GM21423 (cell line): ENCODE measurements around the gene CYTIP.

Source experiments
- ATAC-seq: cut with Tn5 transposase; IDR thresholded peaks from one replicate; pipeline ENCODE4 v1.9.1; 2021; ENCODE audit warnings: mild to moderate bottlenecking, moderate library complexity; ENCODE audit not compliant: unreplicated experiment

Gene CYTIP

DNA sequence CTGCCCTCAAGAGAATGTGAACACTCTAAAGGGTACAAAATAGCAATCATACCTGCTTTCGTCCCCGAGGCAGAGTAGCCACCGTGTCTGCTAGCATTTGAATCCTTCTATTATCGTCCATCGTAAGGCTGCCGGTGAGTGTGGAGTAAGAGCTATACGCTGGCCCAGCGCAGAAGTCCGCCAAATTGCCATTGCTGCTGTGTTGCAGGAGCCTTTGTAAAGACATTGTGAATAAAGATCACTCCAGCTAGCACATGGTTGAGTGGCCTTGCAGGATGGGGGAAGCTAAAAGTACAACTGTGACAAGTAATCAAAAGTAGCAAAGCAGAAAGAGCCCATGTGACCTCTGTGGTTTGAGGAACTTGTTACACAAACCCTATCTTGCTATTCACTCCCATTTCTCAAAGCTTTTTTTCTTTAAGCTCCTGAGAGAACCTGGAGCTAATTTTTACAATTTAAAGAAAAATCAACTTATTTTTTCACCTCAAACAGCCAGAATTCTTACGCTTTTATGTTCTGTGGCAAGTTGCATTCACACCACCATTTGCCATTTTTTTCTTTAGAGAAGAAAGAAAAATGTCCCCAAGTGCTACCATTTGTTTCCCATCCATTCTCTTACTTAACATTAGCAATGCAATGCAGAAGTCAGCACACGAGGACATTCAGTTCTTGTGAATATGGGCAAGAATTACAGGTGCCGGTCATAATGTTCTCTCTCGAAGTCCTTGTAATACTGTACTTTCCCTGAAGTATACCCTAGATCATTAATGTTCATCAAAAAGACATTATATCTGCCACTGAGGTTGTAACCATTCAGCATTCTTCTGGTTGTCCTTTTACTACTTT lies at the start of gene CYTIP:
CYTIP (minus strand) TSS at position 295 of the 846 bp plus-strand sequence; CDS start at position 226, 69 bp downstream.
- peak; percentile 52 for ATAC-seq

DNA sequence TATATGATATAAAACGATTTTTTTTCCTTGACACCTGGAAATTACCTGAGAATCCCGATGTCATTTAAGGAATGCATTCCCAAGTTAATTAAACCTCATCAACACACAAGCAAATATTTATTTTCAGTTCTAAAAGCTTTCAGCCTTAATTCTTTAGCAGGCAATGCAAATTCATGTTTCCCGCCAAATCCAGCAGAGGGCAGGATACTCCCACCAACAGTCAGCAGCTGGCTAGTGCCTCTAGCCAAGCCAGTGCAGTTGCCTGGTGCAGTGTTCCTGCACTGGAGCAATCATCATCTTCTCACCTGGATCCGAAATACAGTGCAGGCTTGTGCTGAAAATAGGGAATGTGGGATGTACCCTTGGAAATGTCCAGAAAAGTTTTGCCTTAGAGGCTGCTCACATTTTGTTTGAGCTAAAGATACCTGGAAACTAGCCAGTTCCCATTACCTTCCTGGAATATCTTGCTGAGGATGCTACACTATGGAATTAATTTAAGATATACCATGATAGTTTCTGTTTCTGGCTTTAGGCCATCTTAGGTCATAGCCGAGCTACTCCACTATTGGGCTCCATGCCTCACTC lies 48.4 kb upstream of the CYTIP start:
- peak; percentile 97 for ATAC-seq

DNA sequence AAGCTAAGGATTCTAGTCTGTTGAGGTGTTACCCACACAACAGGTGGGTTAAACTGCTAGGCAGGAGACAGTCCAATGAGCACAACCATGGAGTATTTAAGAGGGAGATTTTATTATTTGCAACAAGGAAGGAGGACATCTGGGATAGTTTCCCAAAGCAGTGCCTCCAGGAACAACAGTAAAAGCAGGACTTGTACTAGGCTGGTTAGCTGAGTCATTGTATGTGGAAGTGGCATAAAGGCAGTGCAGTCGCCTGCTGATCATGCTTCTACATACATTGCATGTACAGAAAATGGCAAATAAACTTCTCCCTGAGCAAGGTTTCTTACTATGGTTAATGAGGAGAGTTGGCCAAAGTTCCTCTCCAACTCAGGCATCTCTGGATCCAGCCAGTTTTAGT lies 46.1 kb upstream of the CYTIP start:
- ATAC-seq: no peak

DNA sequence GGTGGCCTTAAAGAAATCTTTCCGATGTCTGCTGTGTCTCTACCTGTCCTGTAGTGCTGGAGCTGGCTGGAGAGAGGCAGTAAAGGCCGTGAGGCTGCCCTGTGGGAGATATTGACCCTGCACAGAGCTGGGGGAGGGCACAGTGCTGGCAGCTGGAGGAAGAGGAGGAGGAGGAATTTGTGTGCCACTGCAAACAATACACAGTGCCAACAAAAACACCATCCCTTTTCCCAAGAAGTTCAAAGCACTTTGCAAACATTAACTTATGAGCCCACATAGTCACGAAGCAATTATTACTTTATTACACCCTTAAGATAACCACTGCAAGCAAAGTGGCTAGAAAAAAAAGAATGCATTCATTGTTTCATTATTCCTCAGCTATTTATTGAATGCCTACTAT lies 45.0 kb upstream of the CYTIP start:
- no peak for ATAC-seq

DNA sequence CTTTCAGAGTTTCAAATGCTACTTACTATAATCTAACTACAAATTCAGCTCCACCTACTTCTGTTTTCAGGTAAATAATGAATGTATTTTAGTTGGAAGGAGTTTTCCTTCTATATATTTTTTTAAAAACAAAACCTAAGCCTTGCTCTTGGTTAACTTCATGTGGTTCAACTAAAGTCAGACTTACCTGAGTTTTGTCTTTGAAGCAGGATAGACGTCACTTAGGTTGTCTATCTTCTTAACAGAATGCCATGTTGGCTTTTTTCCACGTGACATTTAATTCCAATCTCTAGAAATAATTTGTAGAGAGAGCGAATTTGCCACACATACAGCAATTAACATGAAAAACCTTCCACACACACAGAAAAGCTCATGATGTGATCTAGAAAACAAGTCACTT lies 43.9 kb upstream of the CYTIP start:
- ATAC-seq: no peak

DNA sequence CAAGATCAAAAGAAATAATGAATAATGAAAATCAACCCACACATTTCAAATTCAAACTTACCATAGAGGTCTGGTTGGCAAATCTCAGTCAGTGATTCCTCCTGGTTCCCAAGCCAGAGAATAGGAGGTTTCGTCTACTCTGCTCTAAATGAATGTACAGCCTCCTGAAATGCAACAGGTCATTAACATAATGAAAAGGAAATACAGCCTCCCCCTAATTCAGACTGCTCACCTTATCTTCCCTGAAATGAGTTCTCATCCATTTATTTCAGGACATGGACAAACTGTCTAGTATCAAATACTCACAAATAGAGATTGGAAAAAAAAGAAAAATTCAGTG lies 43.4 kb upstream of the CYTIP start:
- no peak for ATAC-seq

DNA sequence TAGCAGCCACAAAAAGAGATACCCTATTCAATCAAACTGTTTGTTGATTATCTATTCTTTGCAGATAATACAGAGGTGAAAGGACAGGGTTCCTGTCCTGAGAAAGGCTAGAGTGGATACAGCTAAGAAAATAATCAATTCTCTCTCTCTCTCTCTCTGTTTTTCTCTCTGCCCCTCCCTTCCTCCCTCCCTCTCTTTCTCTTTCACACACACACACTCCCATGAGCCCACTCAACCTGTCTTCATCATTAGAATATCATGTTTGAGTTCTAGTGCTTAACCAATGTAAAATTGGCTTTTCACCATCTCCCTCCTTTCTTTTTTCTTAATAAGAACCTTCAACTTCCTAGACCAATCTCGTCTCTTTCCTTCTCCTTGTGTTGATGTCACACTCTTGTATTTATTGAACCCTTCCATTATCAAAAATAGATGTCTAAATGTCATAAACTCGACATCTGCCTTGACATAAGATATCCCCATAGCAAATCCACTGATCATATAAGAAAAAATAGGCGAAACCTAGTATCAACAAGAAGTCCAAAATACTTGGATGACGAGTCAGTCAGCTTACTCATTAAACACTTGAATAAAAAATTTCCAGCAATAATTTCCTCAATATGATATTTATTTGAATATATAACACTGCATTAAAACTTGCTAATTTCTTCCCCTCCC lies 42.8 kb upstream of the CYTIP start:
- ATAC-seq: no peak

DNA sequence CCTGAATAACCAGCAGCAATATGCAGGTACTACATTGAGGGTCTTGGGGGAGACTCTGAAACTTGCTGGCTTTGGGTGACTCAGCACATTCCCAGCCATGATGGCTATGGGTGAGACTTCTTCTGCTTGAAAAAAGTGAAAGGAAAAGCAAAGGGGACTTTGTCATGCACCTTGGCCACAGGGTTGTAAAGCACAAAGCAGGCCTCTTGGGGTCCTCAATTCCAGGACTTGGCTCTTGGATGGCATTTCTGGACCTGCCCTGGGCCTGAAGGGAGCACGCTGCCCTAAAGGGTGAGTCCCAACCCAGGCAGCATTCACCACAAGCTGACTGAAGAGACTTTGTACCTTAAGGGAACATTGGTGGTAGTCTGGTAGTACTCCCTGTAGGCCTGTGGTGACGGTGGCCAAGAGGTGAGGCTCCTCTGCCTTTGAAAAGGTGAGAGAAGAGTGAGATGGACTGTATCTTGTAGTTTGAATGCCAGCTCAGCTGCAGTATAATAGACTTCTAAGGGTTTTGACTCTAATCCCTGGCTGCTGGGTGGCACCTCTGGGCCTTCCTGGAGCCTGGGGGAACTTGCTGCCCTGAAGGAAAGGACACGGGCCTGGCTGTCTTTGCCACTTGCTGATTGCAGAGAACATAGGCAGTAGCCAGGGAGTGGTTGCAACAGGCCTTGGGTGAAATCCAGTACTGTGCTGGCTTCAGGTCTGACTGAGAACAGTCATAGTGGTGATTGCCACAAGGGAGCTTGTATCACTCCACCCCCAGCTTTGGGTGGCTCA lies 36.5 kb upstream of the CYTIP start:
- peak; percentile 70 for ATAC-seq

DNA sequence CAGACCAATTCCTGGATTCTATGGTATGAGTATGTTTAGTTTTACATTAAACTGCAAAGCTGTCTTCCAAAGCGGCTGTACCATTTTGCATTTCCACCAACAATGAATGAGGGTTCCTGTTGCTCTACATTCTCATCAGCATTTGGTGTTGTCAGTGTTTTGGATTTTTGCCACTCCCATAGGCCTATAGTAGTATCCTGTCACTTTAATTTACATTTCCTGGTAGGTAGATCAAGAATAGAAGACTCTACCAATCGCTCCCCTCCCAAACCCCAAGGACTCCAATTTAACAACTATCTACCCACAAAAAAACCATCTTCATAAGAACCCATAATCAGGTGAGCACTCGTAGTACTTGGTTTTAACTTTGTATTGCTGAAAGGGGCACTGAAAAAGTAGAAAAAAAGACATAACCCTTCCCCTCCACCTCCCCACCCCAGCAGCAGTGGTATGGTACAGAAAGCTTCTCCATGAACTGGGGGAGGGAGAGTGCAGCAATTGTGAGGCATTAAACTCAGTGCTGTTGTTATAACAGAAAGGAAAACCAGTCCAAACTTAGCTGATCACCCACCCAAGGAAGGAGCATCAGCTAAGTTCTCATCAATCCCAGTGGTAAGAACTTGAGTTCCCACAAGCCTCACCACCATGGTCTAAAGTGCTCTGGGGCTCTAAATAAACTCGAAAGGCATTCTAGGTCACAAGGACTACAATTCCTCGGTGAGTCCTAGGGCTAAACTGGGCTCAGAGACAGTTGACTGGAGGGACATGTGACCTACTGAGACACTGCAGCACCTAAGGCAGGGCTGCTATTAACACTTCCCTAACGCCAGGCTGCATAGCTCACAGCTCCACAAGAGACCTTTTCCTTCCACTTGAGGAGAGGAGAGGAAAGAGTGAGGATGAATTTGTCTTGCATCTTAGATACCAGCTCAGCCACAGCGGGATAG lies 35.5 kb upstream of the CYTIP start:
- peak; percentile 30 for ATAC-seq

DNA sequence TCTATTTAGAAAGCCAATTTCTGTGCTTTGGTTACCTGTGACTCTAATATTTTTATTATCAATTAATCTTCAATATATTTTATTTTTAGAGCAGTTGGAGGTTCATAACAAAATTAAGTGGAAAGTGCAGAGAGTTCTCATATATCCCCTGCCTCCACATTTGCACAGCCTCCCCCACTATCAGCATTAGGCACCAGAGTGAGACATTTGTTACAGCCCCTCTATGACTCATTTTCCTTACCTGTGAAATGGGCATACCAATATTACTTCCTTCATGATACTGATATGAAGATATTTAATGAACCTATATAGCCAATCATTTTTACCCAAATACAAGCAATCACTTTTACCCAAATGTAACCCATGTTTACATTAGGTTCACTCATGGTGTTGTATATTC lies 34.0 kb upstream of the CYTIP start:
- ATAC-seq: no peak

DNA sequence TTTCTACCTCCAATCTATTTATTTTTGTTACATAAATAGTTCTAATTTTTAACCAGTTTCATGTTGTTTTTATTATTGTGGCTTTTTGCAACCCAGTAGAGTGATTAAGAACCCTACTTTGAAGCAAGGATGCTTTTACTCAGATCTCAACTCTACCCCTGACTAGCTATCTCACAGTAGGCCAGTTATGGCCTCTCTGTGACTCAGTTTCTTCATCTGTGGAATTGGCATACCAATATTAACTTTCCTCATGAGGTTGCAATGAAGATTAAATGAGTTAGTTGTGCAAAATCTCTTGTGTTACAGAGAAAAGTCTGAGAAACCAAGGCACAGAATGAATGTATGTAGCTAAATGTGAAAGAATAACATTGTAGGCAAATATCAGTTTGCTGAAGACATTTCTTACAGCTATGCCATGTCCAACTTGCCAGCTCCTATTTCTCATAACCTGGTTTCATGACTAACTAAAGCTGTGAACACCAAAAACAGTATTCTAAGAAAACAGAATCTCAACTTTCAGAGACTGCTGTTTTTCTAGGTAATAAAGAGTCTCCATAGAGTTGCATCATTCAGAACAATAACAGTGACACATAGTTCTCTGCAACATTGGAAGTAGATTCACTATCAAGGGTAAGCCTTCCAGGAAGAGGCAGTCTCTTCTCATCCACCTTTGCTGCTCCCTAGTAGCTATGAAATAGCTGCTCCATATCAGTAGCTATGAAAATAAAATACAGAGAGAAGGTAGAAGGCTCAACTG lies 33.2 kb upstream of the CYTIP start:
- no peak for ATAC-seq

DNA sequence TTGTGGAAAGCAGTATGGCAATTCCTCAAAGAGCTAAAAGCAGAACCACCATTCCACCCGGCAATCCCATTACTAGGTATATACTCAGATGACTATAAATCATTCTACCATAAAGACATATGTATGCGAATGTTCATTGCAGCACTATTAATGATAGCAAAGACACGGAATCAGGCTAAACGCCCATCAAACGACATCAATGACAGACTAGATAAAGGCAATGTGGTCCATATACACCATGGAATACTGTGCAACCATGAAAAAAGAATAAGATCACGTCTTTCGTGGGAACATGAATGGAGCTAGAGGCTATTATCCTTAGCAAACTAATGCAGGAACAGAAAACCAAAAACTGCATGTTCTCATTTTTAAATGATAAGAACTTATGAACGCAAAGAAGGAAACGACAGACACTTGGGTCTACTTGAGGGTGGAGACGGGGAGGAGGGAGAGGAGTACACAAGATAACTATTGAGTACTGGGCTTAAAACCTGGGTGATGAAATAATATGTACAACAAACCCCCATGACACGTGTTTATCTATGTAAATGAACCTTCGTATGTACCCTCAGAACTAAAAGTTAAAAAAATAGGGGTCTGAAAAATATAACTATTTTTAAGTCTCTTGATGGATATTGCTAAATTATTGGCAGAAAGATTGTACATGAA lies 32.0 kb upstream of the CYTIP start:
- ATAC-seq: no peak

DNA sequence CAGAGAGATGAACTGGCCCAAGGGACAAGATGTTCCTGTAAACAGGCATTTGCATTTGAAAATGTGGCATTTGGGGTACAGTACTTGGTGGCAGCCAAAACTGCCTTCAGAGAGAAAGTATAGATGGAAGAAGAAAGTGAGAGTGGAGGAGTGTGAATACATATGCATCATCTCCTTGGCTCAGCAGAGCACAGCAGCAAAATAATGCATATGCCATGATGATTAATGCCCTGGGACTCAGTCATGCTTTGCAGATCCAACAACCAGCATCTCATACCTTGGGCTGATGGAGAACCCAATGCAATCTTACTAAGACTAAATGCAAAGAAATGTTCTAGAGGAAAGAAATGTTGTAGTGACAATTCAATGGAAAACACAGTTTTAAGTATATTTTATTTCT lies 29.7 kb upstream of the CYTIP start:
- ATAC-seq: no peak

DNA sequence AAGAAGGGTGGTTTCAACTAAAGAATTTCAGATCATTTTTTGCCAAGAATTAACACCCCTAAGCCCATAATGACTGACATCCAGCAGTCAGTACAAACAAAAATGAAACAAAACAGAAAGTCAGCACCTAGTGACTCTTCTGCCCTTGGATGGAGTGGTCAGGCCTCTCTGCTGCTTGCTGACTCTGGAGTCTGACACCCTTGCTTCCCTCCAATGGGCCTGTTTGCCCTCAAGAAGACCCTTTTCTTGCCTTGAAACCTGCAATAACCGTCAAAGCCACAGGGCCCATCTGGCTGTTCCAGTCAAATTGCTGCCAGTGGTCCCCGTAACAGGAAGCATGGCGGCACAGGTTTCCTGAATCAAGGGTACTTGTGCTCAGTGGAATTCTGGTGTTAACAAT lies 27.2 kb upstream of the CYTIP start:
- ATAC-seq: peak; percentile 17

DNA sequence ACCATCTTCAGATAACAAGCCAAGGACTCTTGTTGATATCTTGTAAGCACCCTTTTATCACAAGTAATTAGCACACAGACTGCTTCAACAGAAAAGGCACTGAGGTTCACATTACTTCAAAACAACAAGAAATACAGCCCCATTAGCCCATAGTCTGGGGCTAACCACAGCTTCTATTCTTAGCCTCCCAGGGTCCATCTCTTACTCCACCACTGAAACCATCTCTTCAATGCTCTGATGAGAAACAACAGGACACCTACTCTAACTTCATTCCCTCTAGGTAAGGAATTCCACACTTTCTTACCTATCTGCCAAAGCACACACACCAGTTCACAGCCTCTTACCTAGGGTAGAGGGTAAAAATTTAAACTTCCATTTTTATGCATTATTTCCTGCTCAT lies 26.4 kb upstream of the CYTIP start:
- ATAC-seq: peak; percentile 54

DNA sequence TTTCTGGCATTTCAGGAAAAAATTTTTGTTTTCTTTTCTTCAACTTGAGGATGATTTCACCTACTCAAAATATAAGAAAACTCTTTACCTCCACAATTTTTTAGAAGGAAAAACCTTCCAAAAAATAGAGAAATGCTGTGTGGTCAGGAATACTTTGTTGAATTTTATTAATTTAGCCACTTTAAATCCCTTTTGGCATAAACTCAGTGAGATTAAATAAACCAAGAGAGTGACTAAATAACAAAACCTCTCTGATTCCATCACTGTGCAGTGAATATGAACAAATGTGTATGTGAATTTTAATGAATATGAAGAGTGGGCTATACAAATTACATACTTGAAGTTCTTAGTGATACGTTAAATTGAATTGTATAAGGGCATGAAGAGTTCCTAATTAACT lies 25.8 kb upstream of the CYTIP start:
- no peak for ATAC-seq

DNA sequence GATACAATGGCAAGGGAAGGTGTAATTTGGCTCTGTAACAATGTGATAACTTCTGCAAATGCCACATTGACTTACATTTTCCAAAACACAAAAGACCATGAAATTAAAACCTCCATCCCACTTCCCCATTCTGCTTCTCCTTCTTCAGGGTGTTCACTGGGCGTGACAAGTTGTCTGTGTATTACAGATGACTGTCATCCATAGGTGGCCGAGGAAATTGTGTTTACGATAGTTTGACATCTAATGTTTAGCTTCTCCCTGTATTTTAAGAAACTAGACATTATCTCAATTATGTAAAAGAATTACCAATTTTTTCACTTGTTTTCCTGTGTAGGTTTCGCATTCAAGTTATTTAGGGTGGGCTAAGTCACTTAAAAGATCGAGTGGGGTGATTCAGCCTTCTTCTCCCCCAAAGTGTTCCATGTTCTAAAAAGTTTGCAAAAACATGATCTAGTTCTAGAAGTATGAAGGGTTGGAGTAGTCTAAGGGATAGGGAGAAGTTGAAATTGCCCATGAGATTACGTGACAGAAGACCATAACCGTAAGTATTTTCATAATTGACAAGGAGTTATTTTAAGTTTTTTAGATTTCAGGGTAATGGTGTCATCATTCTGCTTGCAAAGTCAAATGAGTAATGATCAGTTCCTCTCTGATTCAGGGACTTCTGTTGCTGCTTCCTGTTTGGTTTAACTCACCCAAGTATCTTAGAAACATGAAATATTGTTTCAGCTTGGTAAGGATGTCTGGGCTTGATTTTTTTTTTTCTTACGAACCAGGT lies 25.2 kb upstream of the CYTIP start:
- peak; percentile 71 for ATAC-seq

DNA sequence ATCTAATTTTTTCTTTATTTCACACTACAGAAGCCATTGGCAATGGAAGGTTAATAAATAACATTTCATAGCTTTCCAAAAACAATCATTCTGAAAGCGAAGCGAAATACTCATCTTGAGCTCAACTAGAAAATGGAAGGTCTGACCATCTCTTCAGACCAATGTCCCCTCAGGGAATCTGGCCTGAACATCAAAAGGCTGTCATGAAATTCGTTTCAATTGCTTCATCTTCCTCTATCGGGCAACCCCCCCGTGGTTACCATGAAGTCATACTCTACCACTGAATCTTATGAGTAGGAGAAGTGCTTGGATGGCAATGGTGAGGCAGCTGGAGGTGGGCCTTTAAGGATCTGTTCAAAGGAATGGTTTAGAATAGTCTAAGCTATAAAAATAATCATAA lies 22.9 kb upstream of the CYTIP start:
- peak; percentile 19 for ATAC-seq
